Measurements from ENCODE around the gene INKA1.
"Not testable (repeated sequence)": the region's sequence is repeated elsewhere in the genome, so short reads cannot be mapped to it uniquely, and the experiment has no call there.

INKA1 gene

GRCh38 chr3:49802719-49803464 lies at the start of gene INKA1:
Gene INKA1 (plus strand): TSS chr3:49803261. CDS start chr3:49803393, 132 bp downstream.
- peak; percentile 70 for DNase-seq

- no peak for DNase-seq
Measured at GRCh38 chr3:49754536-49754935, 48.5 kb upstream of the INKA1 start.

- no peak for DNase-seq
Measured at GRCh38 chr3:49756036-49756435, 47.0 kb upstream of the INKA1 start.

GRCh38 chr3:49757197-49757596 lies 45.9 kb upstream of the INKA1 start:
- DNase-seq = no peak

- no peak for DNase-seq
Measured at GRCh38 chr3:49759226-49759625, 43.8 kb upstream of the INKA1 start.

GRCh38 chr3:49761661-49762060 lies 41.4 kb upstream of the INKA1 start:
- no peak for DNase-seq

- no peak for DNase-seq
Measured at GRCh38 chr3:49763981-49764380, 39.1 kb upstream of the INKA1 start.

GRCh38 chr3:49769286-49769915 lies 33.7 kb upstream of the INKA1 start:
- no peak for DNase-seq

GRCh38 chr3:49769926-49770325 lies 33.1 kb upstream of the INKA1 start:
- no peak for DNase-seq

- DNase-seq = no peak
Measured at GRCh38 chr3:49771340-49771938, 31.6 kb upstream of the INKA1 start.

- DNase-seq = no peak
Measured at GRCh38 chr3:49772703-49773102, 30.4 kb upstream of the INKA1 start.

- DNase-seq = peak; percentile 13
Measured at GRCh38 chr3:49775538-49775937, 27.5 kb upstream of the INKA1 start.

GRCh38 chr3:49776101-49776500 lies 27.0 kb upstream of the INKA1 start:
- not testable (repeated sequence) for DNase-seq

GRCh38 chr3:49779358-49780079 lies 23.5 kb upstream of the INKA1 start:
- no peak for DNase-seq

- no peak for DNase-seq
Measured at GRCh38 chr3:49780080-49780974, 22.7 kb upstream of the INKA1 start.

GRCh38 chr3:49780975-49781365 lies 22.1 kb upstream of the INKA1 start:
- DNase-seq = not testable (repeated sequence)

- DNase-seq = no peak
Measured at GRCh38 chr3:49781415-49782199, 21.5 kb upstream of the INKA1 start.

- DNase-seq = not testable (repeated sequence)
Measured at GRCh38 chr3:49782277-49782676, 20.8 kb upstream of the INKA1 start.

GRCh38 chr3:49785565-49786356 lies 17.3 kb upstream of the INKA1 start:
- no peak for DNase-seq

- DNase-seq = peak; percentile 95
Measured at GRCh38 chr3:49786357-49787181, 16.5 kb upstream of the INKA1 start, which contains the start of gene IP6K1. Gene IP6K1 (minus strand): TSS chr3:49786542. CDS start chr3:49748040, 38,502 bp downstream.
